BJ (cell line): ENCODE results near the gene TAPBPL. TPM values are rescaled to one million over a fixed set of nuclear protein-coding genes. Genes with fewer than 3 reads are reported as not detected.
A peak's percentile ranks its signal among the peaks of the same experiment; 100 is the strongest.
"Not testable (repeated sequence)": the region's sequence is repeated elsewhere in the genome, so short reads cannot be mapped to it uniquely, and the experiment has no call there.

Experiments used
- CTCF ChIA-PET: fragments of 350-600 bp; formaldehyde crosslinking; extraction: SDS; loops from one replicate; lab custom pipeline; 2021; ENCODE audit warnings: antibody characterized with exemption, inconsistent platforms; lab: Yijun Ruan, JAX
- POLR2A ChIA-PET: fragments of 300-600 bp; sonication (Branson Sonifier 250); formaldehyde crosslinking; extraction: SDS; loops from one replicate; lab custom pipeline; 2021; ENCODE audit warnings: antibody characterized with exemption; lab: Charles Lee
- DNase-seq: peaks from one replicate; pipeline ENCODE4 v3.0.0-alpha.2; 2011; ENCODE audit warnings: low read depth
- H3K27me3 ChIP-seq: 2 replicates; pipeline ENCODE4 v1.6.0; 2011; ENCODE audit warnings: low read length; ENCODE audit not compliant: control insufficient read depth, insufficient read depth
- H3K36me3 ChIP-seq: 2 replicates; pipeline ENCODE4 v1.5.1; 2011; ENCODE audit warnings: low read length; ENCODE audit not compliant: control insufficient read depth, insufficient read depth
- H3K4me3 ChIP-seq: 2 replicates; pipeline ENCODE4 v1.5.1; 2011; ENCODE audit warnings: low read depth, mild to moderate bottlenecking, control low read depth, low read length
- polyA plus RNA-seq: library from polyadenylated mRNA; depleted of rRNA; stranded (reverse); fragments of >200 nt; gene quantifications from 2 replicates; pipeline ENCODE4 v1.2.3, GENCODE V29; 2011
- TF ChIP-seq, protein P1 (sequence below): IDR thresholded peaks from 2 replicates; pipeline ENCODE4 v1.5.1; 2011; ENCODE audit warnings: low read depth, mild to moderate bottlenecking, control low read depth, inconsistent platforms, low read length, moderate library complexity; ENCODE audit not compliant: insufficient read depth

The TAPBPL gene
- polyA plus RNA-seq, 1 experiment: 25.8 TPM

DNA sequence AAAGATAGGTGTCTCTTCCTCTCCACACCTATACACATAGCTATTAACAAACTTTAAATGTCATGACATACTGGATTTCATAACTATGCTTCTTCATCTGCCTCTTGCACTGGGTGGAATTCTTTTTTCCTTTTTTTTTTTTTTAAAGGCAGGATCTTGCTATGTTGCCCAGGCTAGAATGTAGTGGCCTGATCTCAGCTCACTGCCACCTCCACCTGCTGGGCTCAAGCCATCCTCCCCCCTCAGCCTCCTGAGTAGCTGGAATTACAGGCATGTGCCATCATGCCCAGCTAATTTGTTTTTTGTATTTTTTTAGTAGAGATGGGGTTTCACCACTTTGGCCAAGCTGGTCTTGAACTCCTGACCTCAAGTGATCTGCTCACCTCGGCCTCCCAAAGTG is 36.4 kb downstream of the TAPBPL start:
- CTCF ChIA-PET: interaction anchor here (0.6 kb wide), 1 partner anchor 160 kb away, joined by 4 read pairs; no protein-coding TSS in a partner anchor
- no peak for DNase-seq

DNA sequence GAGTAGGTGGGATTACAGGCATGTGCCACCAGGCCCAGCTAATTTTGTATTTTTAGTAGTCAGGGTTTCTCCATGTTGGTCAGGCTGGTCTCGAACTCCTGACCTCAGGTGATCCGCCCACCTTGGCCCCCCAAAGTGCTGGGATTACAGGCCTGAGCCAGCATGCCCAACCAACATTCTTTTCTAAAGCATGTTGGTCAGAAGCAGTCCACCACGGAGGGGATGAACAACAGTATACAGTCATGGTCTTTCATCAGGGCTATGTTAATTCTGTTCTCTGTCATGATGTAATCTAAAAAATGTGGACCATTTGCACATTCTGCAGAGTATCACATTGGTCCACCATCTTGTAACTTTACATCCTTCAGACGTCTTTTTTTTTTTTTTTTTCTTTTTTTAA is 37.6 kb downstream of the TAPBPL start:
- CTCF ChIA-PET: interaction anchor here (1.3 kb wide), 1 partner anchor 11 kb away, joined by 3 read pairs; no protein-coding TSS in a partner anchor
- no peak overlapping the region for H3K4me3 ChIP-seq
- no peaks in the 10 kb centered on the region for H3K27me3 ChIP-seq
- DNase-seq: no peak
- no peaks in the 10 kb centered on the region; the same call in 1 of the 2 replicates for H3K36me3 ChIP-seq
- POLR2A ChIA-PET: no interaction called here
- TF ChIP-seq, protein P1, sequence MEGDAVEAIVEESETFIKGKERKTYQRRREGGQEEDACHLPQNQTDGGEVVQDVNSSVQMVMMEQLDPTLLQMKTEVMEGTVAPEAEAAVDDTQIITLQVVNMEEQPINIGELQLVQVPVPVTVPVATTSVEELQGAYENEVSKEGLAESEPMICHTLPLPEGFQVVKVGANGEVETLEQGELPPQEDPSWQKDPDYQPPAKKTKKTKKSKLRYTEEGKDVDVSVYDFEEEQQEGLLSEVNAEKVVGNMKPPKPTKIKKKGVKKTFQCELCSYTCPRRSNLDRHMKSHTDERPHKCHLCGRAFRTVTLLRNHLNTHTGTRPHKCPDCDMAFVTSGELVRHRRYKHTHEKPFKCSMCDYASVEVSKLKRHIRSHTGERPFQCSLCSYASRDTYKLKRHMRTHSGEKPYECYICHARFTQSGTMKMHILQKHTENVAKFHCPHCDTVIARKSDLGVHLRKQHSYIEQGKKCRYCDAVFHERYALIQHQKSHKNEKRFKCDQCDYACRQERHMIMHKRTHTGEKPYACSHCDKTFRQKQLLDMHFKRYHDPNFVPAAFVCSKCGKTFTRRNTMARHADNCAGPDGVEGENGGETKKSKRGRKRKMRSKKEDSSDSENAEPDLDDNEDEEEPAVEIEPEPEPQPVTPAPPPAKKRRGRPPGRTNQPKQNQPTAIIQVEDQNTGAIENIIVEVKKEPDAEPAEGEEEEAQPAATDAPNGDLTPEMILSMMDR: no peak

More for the DNA sequence above, 36.4 kb downstream of the TAPBPL start:
- TF ChIP-seq, protein P1: no peak
- Histone ChIP-seq H3K27me3 (no peaks in the 10 kb centered on the region), H3K36me3 (no peaks in the 10 kb centered on the region; the same call in 1 of the 2 replicates), H3K4me3 (no peak overlapping the region)
- POLR2A ChIA-PET: no interaction called here

DNA sequence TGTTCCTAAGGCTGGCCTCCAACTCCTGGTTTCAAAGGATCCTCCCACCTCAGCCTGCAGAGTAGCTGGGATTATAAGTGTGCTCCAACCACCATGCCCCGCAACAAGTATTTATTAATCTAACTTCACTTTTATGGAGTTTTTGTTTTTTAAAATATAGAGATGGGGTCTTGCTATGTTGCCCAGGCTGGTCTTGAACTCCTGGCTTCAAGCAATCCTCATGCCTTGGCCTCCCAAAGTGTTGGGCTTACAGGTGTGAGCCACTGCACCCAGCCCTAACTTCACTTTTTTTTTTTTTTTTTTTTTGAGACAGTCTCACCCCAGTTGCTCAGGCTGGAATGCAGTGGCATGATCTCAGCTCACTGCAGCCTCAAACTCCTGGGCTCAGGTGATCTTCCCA is 38.8 kb downstream of the TAPBPL start:
- POLR2A ChIA-PET, H3K36me3 ChIP-seq, DNase-seq, H3K27me3 ChIP-seq, H3K4me3 ChIP-seq, CTCF ChIA-PET: not testable (repeated sequence)

DNA sequence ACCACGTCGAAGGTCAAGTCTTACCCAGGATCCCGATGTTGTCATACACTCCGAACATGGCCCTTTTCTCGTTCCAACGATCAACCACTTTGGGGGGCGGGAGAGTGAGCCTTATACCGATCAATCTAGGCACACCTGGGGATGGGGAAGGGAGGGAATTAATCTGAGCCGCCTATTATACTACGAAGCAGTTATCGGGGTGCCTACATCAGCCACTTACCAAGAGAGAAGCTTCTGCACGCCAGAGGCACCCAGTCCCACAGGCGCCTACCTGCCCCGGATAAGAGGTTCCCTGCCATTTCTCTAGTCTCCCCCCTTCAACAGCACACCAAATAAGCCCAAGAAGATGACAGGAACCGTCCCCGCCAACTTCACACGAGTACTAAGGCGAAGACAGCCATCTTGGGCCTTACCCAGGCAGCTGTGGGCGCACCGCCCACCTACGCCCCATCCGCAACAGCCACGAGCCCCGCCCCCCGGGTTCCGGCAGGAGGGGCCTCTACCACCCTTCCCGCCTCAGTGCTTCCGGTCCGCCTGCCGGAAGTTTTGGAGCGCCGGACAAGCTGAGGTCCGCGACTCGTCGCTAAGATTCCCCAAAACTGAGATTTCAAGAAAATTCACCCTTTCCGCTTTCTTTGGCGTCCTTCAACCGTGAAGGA is 41.1 kb downstream of the TAPBPL start, which contains the start of gene MRPL51:
Gene MRPL51, minus strand, starts transcription at position 425 of the 659 bp plus-strand sequence. Its CDS starts 126 bp downstream, at position 299.
- Histone ChIP-seq H3K36me3 (no peaks in the 10 kb centered on the region; the same call in 1 of the 2 replicates), H3K4me3 (peak within 1 kb of the TSS; percentile 64), H3K27me3 (no peaks in the 10 kb centered on the region)
- TF ChIP-seq, protein P1: no peak
- ChIA-PET CTCF (interaction anchor here (0.9 to 1.6 kb wide), 4 partner anchors 13 to 45 kb away, joined by 3 to 5 read pairs (median 4); partner anchors contain the start of gene VAMP1), POLR2A (interaction anchor here (0.6 to 0.8 kb wide), 2 partner anchors 39 to 41 kb away, joined by 3 to 6 read pairs; partner anchors contain the start of gene GAPDH)
- DNase-seq: peak; percentile 45

DNA sequence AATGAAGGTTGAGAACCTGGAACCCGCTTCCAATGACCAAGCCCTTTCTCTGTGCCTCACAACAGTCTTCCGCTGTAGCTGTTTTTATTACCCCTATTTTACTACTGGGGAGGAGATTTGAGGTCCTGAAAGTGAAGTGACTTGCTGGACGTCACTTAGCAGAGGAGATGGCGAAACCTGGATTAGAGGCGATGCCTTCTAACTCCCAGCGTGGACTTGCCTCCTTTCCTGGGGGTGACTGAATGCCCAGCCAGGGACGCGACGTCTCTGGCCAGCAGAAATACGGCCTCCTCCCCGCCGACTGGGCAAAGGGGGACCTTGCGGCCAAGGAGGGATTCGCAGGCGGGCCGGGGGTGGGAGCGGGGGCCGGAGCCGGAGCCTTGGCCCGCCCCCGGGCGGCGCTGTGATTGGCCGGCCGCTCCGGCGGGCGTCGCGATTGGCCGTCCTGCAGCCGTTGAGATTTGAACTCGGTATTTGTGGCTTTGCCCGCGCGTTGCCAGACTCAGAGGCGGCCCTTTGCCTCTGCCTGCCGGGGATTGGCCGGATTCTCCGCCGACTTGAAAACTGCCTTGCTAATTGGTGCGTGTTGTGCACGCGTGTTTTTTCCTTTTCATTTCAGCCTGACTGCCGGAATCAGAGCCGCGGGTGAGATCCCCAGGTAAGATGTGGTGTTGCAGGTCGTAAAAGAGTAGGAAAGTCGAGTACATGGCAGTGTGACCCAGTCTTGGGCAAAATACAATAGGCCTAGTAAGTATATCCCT is 41.8 kb downstream of the TAPBPL start, which contains the start of gene NCAPD2:
Gene NCAPD2, plus strand, starts transcription at position 606 of the 761 bp plus-strand sequence. CDS start 997 bp downstream, outside the sequence.
- CTCF ChIA-PET: interaction anchor here (1.0 to 1.6 kb wide), 3 partner anchors 23 to 44 kb away, joined by 3 to 5 read pairs (median 4); partner anchors contain the start of gene VAMP1
- Histone ChIP-seq H3K27me3 (no peaks in the 10 kb centered on the region), H3K4me3 (peak within 1 kb of the TSS; percentile 64), H3K36me3 (no peaks in the 10 kb centered on the region; the same call in 1 of the 2 replicates)
- TF ChIP-seq, protein P1: peak; percentile 33
- POLR2A ChIA-PET: interaction anchor here (0.6 to 0.8 kb wide), 2 partner anchors 38 to 41 kb away, joined by 3 to 6 read pairs; partner anchors contain the start of gene GAPDH
- peak; percentile 80 for DNase-seq
